IPS-NIHi7 (cell line): ENCODE data around the gene EGFL8.
"Not testable (repeated sequence)": the region's sequence is repeated elsewhere in the genome, so short reads cannot be mapped to it uniquely, and the experiment has no call there.

Source experiments
- DNase-seq: peaks from one replicate; pipeline ENCODE4 v3.0.0; 2012; ENCODE audit warnings: mixed read lengths; ENCODE audit errors: extremely low spot score

The EGFL8 gene

GRCh38 chr6:32195902-32196681 lies 31.7 kb downstream of the EGFL8 start:
- DNase-seq: peak; percentile 84

- no peak for DNase-seq
Observed at GRCh38 chr6:32196682-32197616, 32.6 kb downstream of the EGFL8 start.

- no peak for DNase-seq
Observed at GRCh38 chr6:32198345-32198696, 33.9 kb downstream of the EGFL8 start.

GRCh38 chr6:32198866-32199265 lies 34.5 kb downstream of the EGFL8 start:
- DNase-seq: no peak

- no peak for DNase-seq
Observed at GRCh38 chr6:32200711-32201475, 36.5 kb downstream of the EGFL8 start.

GRCh38 chr6:32202186-32202585 lies 37.8 kb downstream of the EGFL8 start:
- no peak for DNase-seq

- DNase-seq: no peak
Observed at GRCh38 chr6:32203426-32204267, 39.3 kb downstream of the EGFL8 start.

- no peak for DNase-seq
Observed at GRCh38 chr6:32204268-32204715, 39.9 kb downstream of the EGFL8 start.

GRCh38 chr6:32208996-32209395 lies 44.6 kb downstream of the EGFL8 start:
- no peak for DNase-seq

GRCh38 chr6:32210191-32210601 lies 45.8 kb downstream of the EGFL8 start:
- DNase-seq: no peak

- not testable (repeated sequence) for DNase-seq
Observed at GRCh38 chr6:32211432-32211831, 47.0 kb downstream of the EGFL8 start.

GRCh38 chr6:32212076-32212760 lies 47.8 kb downstream of the EGFL8 start:
- no peak for DNase-seq

GRCh38 chr6:32213649-32214048 lies 49.3 kb downstream of the EGFL8 start:
- DNase-seq: no peak

GRCh38 chr6:32214126-32214525 lies 49.7 kb downstream of the EGFL8 start:
- no peak for DNase-seq

- no peak for DNase-seq
Observed at GRCh38 chr6:32215617-32216016, 51.2 kb downstream of the EGFL8 start.

- no peak for DNase-seq
Observed at GRCh38 chr6:32216285-32216684, 51.9 kb downstream of the EGFL8 start.

GRCh38 chr6:32216998-32217397 lies 52.6 kb downstream of the EGFL8 start:
- no peak for DNase-seq
